Smooth muscle cell (in vitro differentiated cells): ENCODE data around the gene JKAMP. TPM values are rescaled to one million over a fixed set of nuclear protein-coding genes. Genes with fewer than 3 reads are reported as not detected.
A peak's percentile ranks its signal among the peaks of the same experiment; 100 is the strongest.

Experiments
- DNase-seq: peaks from one replicate; lab custom pipeline; 2025; ENCODE audit not compliant: unreplicated experiment; lab: John Stamatoyannopoulos, UW
- H2AFZ ChIP-seq: fragments of 200-600 bp; sonication (generic); 2 replicates; pipeline ENCODE4 v1.6.0; 2016; ENCODE audit warnings: antibody characterized with exemption, low read depth, mild to moderate bottlenecking
- H3F3A ChIP-seq: fragments of 200-600 bp; sonication (generic); 2 replicates; pipeline ENCODE4 v1.6.0; 2017; ENCODE audit warnings: antibody characterized with exemption, low read depth
- H3K27ac ChIP-seq: fragments of 200-600 bp; sonication (generic); 2 replicates; pipeline ENCODE4 v1.5.1; 2016; ENCODE audit warnings: low read depth, mild to moderate bottlenecking
- H3K27me3 ChIP-seq: fragments of 200-600 bp; sonication (generic); 2 replicates; pipeline ENCODE4 v1.6.1; 2016; ENCODE audit warnings: low read depth, mild to moderate bottlenecking
- H3K36me3 ChIP-seq: fragments of 200-600 bp; sonication (generic); 2 replicates; pipeline ENCODE4 v1.5.1; 2016; ENCODE audit warnings: low read depth
- H3K4me1 ChIP-seq: fragments of 200-600 bp; sonication (generic); 2 replicates; pipeline ENCODE4 v1.5.1; 2016; ENCODE audit warnings: low read depth
- H3K4me2 ChIP-seq: fragments of 200-600 bp; sonication (generic); 2 replicates; pipeline ENCODE4 v1.6.0; 2016; ENCODE audit warnings: mild to moderate bottlenecking
- H3K4me3 ChIP-seq: fragments of 200-600 bp; sonication (generic); 2 replicates; pipeline ENCODE4 v1.5.1; 2016; ENCODE audit warnings: mild to moderate bottlenecking
- H3K79me2 ChIP-seq: fragments of 200-600 bp; sonication (generic); 2 replicates; pipeline ENCODE4 v1.6.0; 2016; ENCODE audit warnings: low read depth, mild to moderate bottlenecking
- H3K9ac ChIP-seq: fragments of 200-600 bp; sonication (generic); 2 replicates; pipeline ENCODE4 v1.6.0; 2016; ENCODE audit warnings: low read depth
- H3K9me3 ChIP-seq: fragments of 200-600 bp; sonication (generic); replicated peaks from 2 replicates; pipeline ENCODE4 v1.5.1; 2016; ENCODE audit warnings: low read depth
- H4K20me1 ChIP-seq: fragments of 200-600 bp; sonication (generic); 2 replicates; pipeline ENCODE4 v1.6.0; 2016; ENCODE audit warnings: low read depth
- CTCF ChIP-seq: fragments of 200-600 bp; sonication (generic); IDR thresholded peaks from 2 replicates; pipeline ENCODE4 v1.5.1; 2017; ENCODE audit warnings: borderline replicate concordance, mild to moderate bottlenecking, antibody characterized with exemption; ENCODE audit not compliant: insufficient read depth, poor library complexity, severe bottlenecking
- WGBS: methylation state at CpG from one replicate; pipeline ENCODE4 v1.1.7; 2016; ENCODE audit warnings: low lambda C conversion rate; 5-methylcytosine and 5-hydroxymethylcytosine counted together
- polyA plus RNA-seq: library from polyadenylated mRNA; unstranded; fragments of >200 nt; fragmentation: Nextera tagmentation; extraction: Ambion mirVana; gene quantifications from 2 replicates; pipeline ENCODE4 v1.2.1, GENCODE V29; 2016
- total RNA-seq: library from RNA; depleted of rRNA; stranded (reverse); fragments of >200 nt; gene quantifications from 2 replicates; pipeline ENCODE4 v1.2.3, GENCODE V29; 2014

Gene JKAMP, protein sequence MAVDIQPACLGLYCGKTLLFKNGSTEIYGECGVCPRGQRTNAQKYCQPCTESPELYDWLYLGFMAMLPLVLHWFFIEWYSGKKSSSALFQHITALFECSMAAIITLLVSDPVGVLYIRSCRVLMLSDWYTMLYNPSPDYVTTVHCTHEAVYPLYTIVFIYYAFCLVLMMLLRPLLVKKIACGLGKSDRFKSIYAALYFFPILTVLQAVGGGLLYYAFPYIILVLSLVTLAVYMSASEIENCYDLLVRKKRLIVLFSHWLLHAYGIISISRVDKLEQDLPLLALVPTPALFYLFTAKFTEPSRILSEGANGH
- total RNA-seq (141 and 147 TPM in 2 replicates), polyA plus RNA-seq (72.3 and 81.2 TPM in 2 replicates)

DNA sequence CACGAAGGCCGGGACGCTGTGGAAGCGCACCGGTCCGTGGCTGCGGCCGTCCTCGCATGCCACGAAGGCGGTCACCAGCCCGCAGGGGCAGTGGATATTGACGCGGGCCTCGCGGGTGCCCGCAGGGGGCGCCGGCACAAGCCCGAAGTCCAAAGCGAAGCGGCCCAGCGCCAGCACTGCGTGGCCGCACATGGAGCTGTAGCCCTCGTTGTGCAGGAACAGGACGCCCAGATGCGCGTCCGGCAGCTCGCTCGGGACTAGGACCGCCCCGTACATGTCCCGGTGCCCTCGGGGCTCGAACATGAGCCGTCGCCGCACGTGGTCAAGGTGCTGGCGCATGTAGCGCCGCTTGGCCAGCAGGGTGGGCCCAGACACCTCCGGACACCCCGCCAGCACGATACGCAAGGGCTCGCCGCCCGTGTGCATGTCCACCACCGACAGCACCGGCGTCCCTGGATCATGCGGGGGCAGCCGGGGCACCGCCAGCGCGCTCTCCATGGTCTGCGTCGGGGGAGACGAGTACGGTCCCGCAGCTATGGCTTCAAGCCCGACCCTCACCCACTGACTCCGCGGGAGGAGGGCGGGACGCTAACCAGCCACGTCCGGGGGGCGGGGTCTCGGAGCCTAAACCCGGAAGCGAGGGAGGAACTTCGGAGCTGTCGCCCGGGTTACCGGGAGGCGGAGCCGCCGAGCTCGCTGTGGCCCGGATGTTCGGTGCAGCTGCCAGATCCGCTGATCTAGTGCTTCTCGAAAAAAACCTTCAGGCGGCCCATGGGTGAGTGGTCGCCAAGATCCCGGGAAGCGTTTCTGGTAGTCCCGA is at the start of gene JKAMP, which contains the start of gene L3HYPDH:
Gene JKAMP (plus strand): TSS at position 699 of the 820 bp plus-strand sequence. CDS start 73 bp downstream, at position 772.
Gene L3HYPDH (minus strand): TSS at position 590 of the 820 bp plus-strand sequence. CDS start 92 bp downstream, at position 498.
- WGBS, result under 1% methylated on average over 90 of the region's 92 CpGs

DNA sequence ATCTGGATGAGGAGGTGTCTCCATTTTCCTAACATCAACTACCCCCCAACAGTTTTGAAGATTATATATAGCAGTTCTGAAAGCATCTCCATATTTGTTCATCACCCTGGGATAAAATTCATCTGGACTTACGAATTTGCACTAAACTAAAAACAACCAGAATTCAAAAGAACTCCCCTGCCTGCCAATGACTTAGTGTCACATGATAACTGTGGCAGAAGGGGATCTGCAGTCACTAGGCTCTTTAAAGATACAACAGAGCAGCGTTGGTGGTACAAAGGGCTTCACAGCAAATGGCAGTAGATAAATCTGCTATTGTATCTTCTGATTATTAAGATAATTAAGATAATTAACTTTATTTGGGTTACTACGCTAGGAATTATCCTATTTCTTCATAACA is 49.2 kb upstream of the JKAMP start:
- Histone ChIP-seq H3K4me1 (no peaks in the 10 kb centered on the region), H3K4me2 (no peak overlapping the region), H3K9me3 (no peaks in the 10 kb centered on the region), H3K27ac (no peak overlapping the region), H3K27me3 (no peaks in the 10 kb centered on the region), H3K36me3 (no peaks in the 10 kb centered on the region), H4K20me1 (no peaks in the 10 kb centered on the region), H3F3A (no peaks in the 10 kb centered on the region), H2AFZ (no peak overlapping the region), H3K9ac (no peak overlapping the region), H3K79me2 (no peaks in the 10 kb centered on the region), H3K4me3 (no peak overlapping the region)
- no peak for TF ChIP-seq CTCF
- no peak for DNase-seq
- WGBS, result 83% methylated on average over 3 of the region's 3 CpGs

More for the DNA sequence above, at the start of gene JKAMP, which contains the start of gene L3HYPDH:
- Histone ChIP-seq H3K27ac (peak within 1 kb of the TSS; percentile 83), H2AFZ (peak within 1 kb of the TSS; percentile 92), H3K36me3 (peaks cover 7% of the 10 kb centered on the region), H3K79me2 (peaks cover 66% of the 10 kb centered on the region), H3K4me2 (peak within 1 kb of the TSS; percentile 86), H3K9ac (peak within 1 kb of the TSS; percentile 85), H3K27me3 (no peaks in the 10 kb centered on the region), H4K20me1 (peaks cover 37% of the 10 kb centered on the region), H3K4me3 (peak within 1 kb of the TSS; percentile 80), H3F3A (no peaks in the 10 kb centered on the region), H3K4me1 (peaks cover 15% of the 10 kb centered on the region), H3K9me3 (no peaks in the 10 kb centered on the region)
- DNase-seq, result peak; percentile 88
- peak; percentile 60 for TF ChIP-seq CTCF

- no peaks in the 10 kb centered on the region for H3K4me1 ChIP-seq
- WGBS, result 100% methylated on average over 1 of the region's 1 CpG
Measured at GRCh38 chr14:59435987-59436386, 48.3 kb upstream of the JKAMP start.

More at GRCh38 chr14:59435987-59436386, 48.3 kb upstream of the JKAMP start:
- DNase-seq, result no peak
- Histone ChIP-seq H3K27me3 (no peaks in the 10 kb centered on the region), H3K9me3 (no peaks in the 10 kb centered on the region), H3K4me2 (no peak overlapping the region), H3K4me3 (no peak overlapping the region), H3K9ac (no peak overlapping the region), H3K36me3 (no peaks in the 10 kb centered on the region), H3F3A (no peaks in the 10 kb centered on the region), H3K27ac (no peak overlapping the region), H4K20me1 (no peaks in the 10 kb centered on the region), H2AFZ (no peak overlapping the region), H3K79me2 (no peaks in the 10 kb centered on the region)
- no peak for TF ChIP-seq CTCF
